HEK293T (cell line): ENCODE results near the gene CYP26A1.

Experiments used
- CTCF ChIA-PET: fragments of 350-600 bp; formaldehyde crosslinking; extraction: SDS; loops from one replicate; lab custom pipeline; 2021; ENCODE audit warnings: antibody characterized with exemption, inconsistent platforms; lab: Yijun Ruan, JAX
- POLR2A ChIA-PET: fragments of 350-600 bp; formaldehyde crosslinking; extraction: SDS; loops from one replicate; lab custom pipeline; 2020; ENCODE audit warnings: antibody characterized with exemption, inconsistent platforms; lab: Yijun Ruan, JAX
- DNase-seq: peaks from one replicate; pipeline ENCODE4 v3.0.0; 2012; ENCODE audit warnings: mixed read lengths; ENCODE audit errors: extremely low spot score
- ARNT ChIP-seq: fragments of 450-650 bp; IDR thresholded peaks from 2 replicates; pipeline ENCODE4 v1.6.1; 2017; ENCODE audit warnings: mild to moderate bottlenecking
- BHLHE40 ChIP-seq: fragments of 450-650 bp; IDR thresholded peaks from 2 replicates; pipeline ENCODE4 v1.6.1; 2016; ENCODE audit warnings: mild to moderate bottlenecking, moderate library complexity, borderline replicate concordance
- CTBP1 ChIP-seq: fragments of 450-650 bp; IDR thresholded peaks from 2 replicates; pipeline ENCODE4 v1.6.1; 2016; ENCODE audit warnings: borderline replicate concordance
- ELF4 ChIP-seq: fragments of 450-650 bp; IDR thresholded peaks from 2 replicates; pipeline ENCODE4 v1.6.1; 2017; ENCODE audit warnings: antibody characterized with exemption
- FOXA1 ChIP-seq: fragments of 450-650 bp; IDR thresholded peaks from 2 replicates; pipeline ENCODE4 v1.6.1; 2016; ENCODE audit warnings: mild to moderate bottlenecking
- FOXK2 ChIP-seq: fragments of 450-650 bp; IDR thresholded peaks from 2 replicates; pipeline ENCODE4 v1.6.1; 2016; ENCODE audit warnings: mild to moderate bottlenecking
- FOXM1 ChIP-seq: fragments of 450-650 bp; IDR thresholded peaks from 2 replicates; pipeline ENCODE4 v1.6.1; 2017; ENCODE audit warnings: mild to moderate bottlenecking, borderline replicate concordance
- HDGF ChIP-seq: fragments of 450-650 bp; IDR thresholded peaks from 2 replicates; pipeline ENCODE4 v1.6.1; 2017; ENCODE audit warnings: antibody characterized with exemption, borderline replicate concordance
- L3MBTL2 ChIP-seq: fragments of 450-650 bp; conservative IDR thresholded peaks from 2 replicates; pipeline ENCODE4 v1.6.1; 2016; ENCODE audit warnings: mild to moderate bottlenecking
- LEF1 ChIP-seq: fragments of 450-650 bp; IDR thresholded peaks from 2 replicates; pipeline ENCODE4 v1.6.1; 2017; ENCODE audit warnings: mild to moderate bottlenecking, borderline replicate concordance
- NFRKB ChIP-seq: fragments of 450-650 bp; IDR thresholded peaks from 2 replicates; pipeline ENCODE4 v1.6.1; 2016; ENCODE audit warnings: mild to moderate bottlenecking, moderate library complexity
- PKNOX1 ChIP-seq: fragments of 450-650 bp; IDR thresholded peaks from 2 replicates; pipeline ENCODE4 v1.6.1; 2016
- SP1 ChIP-seq: fragments of 450-650 bp; IDR thresholded peaks from 2 replicates; pipeline ENCODE4 v1.6.1; 2017
- SUZ12 ChIP-seq: fragments of 450-650 bp; IDR thresholded peaks from 2 replicates; pipeline ENCODE4 v1.6.1; 2016; ENCODE audit warnings: mild to moderate bottlenecking
- TARDBP ChIP-seq: fragments of 450-650 bp; IDR thresholded peaks from 2 replicates; pipeline ENCODE4 v1.6.1; 2016
- ZNF384 ChIP-seq: fragments of 450-650 bp; IDR thresholded peaks from 2 replicates; pipeline ENCODE4 v1.6.1; 2016

The CYP26A1 gene

DNA sequence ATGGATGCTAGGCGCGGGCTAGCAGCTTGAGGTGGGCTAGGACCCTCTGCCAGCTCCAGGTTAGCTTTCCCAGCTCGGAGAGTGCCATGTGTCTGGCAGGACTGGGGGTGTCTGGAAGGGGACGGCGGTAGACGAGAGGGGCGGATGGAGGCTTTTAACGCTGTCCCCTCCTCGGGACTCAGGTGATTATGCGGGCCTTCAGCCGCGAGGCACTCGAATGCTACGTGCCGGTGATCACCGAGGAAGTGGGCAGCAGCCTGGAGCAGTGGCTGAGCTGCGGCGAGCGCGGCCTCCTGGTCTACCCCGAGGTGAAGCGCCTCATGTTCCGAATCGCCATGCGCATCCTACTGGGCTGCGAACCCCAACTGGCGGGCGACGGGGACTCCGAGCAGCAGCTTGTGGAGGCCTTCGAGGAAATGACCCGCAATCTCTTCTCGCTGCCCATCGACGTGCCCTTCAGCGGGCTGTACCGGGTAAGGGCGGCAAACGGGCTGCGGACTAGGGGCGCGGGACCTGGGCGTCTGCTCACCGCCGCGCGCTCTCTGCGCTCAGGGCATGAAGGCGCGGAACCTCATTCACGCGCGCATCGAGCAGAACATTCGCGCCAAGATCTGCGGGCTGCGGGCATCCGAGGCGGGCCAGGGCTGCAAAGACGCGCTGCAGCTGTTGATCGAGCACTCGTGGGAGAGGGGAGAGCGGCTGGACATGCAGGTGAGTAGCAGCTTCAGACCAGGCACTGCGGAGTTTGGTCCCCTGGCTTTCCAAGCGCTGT, 1.1 kb downstream of the CYP26A1 start:
- TF ChIP-seq ELF4 (no peak), NFRKB (no peak)
- ChIA-PET POLR2A (no interaction called here), CTCF (no interaction called here)
- no peak for DNase-seq

GRCh38 chr10:93075369-93076221, 1.9 kb downstream of the CYP26A1 start:
- POLR2A ChIA-PET, result no interaction called here
- TF ChIP-seq TARDBP (no peak), ARNT (no peak), ZNF384 (no peak), L3MBTL2 (no peak), FOXA1 (no peak), SUZ12 (no peak), LEF1 (no peak), HDGF (no peak)
- DNase-seq, result no peak
- CTCF ChIA-PET, result interaction anchor here (0.6 to 1.2 kb wide), 3 partner anchors 11 to 277 kb away, joined by 3 to 5 read pairs (median 4); no protein-coding TSS in a partner anchor

GRCh38 chr10:93076871-93077270, 3.2 kb downstream of the CYP26A1 start:
- ChIA-PET CTCF (interaction anchor here (1.2 kb wide), 1 partner anchor 275 kb away, joined by 4 read pairs; no protein-coding TSS in a partner anchor), POLR2A (no interaction called here)
- DNase-seq, result no peak
- TF ChIP-seq NFRKB, result no peak
- no peak for TF ChIP-seq TARDBP
- no peak for TF ChIP-seq ZNF384
- TF ChIP-seq ARNT, result no peak
- TF ChIP-seq HDGF, result no peak
- TF ChIP-seq FOXM1, result no peak
- no peak for TF ChIP-seq FOXK2
- no peak for TF ChIP-seq PKNOX1
- no peak for TF ChIP-seq CTBP1
- no peak for TF ChIP-seq ELF4
- no peak for TF ChIP-seq L3MBTL2
- TF ChIP-seq SUZ12, result no peak
- no peak for TF ChIP-seq BHLHE40
- no peak for TF ChIP-seq LEF1

DNA sequence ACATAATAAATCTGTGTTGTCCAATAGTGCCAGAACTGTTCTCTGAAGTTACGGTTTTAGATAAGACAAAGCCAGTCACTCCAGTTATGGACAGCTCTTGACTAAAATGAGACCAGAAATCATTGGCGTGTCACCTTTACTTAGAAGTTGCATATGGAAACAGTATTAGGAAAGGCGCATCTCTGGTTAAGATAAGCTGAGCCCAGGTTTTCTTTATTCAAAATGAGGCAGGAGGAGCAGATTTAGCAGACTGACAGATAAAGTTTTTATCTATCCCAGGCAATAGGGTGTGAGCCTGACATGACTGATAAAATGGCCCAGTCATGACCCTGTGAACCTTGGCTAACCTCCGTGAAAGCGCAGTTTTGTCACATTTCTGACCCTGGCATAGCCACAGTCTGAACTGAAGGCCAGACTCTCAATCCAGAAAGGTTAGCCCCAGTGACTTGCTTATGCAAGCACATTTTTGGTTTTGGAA, 4.2 kb downstream of the CYP26A1 start:
- ChIA-PET POLR2A (no interaction called here), CTCF (no interaction called here)
- DNase-seq, result no peak
- no peak for TF ChIP-seq SUZ12
- no peak; the same call in none of the 2 replicates for TF ChIP-seq PKNOX1
- no peak for TF ChIP-seq BHLHE40
- no peak for TF ChIP-seq ZNF384
- TF ChIP-seq HDGF, result no peak
- no peak for TF ChIP-seq ELF4
- no peak for TF ChIP-seq SP1
- no peak for TF ChIP-seq CTBP1
- no peak for TF ChIP-seq ARNT
- no peak for TF ChIP-seq FOXA1
- TF ChIP-seq FOXM1, result no peak
- TF ChIP-seq TARDBP, result no peak
- no peak for TF ChIP-seq FOXK2
- TF ChIP-seq L3MBTL2, result no peak
- no peak for TF ChIP-seq LEF1
- no peak for TF ChIP-seq NFRKB

DNA sequence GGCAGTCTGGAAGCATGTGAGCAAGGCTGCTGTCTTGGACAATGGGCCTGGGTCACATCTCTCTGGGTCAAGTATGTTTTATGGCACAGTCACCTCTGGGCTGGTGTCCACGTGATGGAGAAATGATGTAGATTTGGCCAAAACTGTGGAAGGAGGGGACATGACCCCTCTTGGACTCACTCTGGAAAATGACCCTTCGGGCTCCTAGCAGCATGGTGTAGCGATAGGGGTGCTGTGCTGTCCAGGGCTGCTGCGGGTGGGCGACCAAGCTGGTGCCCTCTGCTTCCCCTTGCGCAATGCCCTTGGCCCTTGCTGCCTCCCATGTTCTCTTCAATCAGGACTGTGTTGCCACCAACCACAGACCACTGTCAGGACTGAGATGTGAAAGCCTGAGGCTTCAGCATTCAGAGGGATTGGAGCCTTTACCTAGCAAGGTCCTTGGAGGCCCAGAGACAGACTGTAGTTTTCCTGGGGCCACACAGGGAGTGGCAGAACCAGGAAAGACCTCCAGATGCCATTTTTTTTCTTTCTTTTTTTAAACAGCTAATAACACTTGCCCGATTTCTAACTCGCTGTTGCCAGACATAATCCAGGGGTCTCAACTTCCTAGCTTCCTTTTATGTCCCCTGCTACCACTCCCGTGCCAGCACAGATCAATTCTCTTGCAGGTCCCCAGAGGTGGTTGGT, 6.1 kb downstream of the CYP26A1 start:
- DNase-seq, result no peak
- TF ChIP-seq SUZ12 (no peak), FOXA1 (no peak), ELF4 (no peak), BHLHE40 (no peak), FOXM1 (no peak), HDGF (no peak), ARNT (no peak), L3MBTL2 (no peak), LEF1 (no peak), CTBP1 (no peak)
- ChIA-PET POLR2A (no interaction called here), CTCF (interaction anchor here (0.5 to 1.3 kb wide), 5 partner anchors 10 to 300 kb away, joined by 3 to 6 read pairs (median 4); no protein-coding TSS in a partner anchor)
